GM21723 (cell line): ENCODE measurements around the gene BTF3L4.
"Not testable (repeated sequence)": the region's sequence is repeated elsewhere in the genome, so short reads cannot be mapped to it uniquely, and the experiment has no call there.

Experiments used
- ATAC-seq: cut with Tn5 transposase; IDR thresholded peaks from one replicate; pipeline ENCODE4 v1.9.1; 2021; ENCODE audit warnings: mild to moderate bottlenecking, moderate library complexity; ENCODE audit not compliant: unreplicated experiment

Gene BTF3L4

DNA sequence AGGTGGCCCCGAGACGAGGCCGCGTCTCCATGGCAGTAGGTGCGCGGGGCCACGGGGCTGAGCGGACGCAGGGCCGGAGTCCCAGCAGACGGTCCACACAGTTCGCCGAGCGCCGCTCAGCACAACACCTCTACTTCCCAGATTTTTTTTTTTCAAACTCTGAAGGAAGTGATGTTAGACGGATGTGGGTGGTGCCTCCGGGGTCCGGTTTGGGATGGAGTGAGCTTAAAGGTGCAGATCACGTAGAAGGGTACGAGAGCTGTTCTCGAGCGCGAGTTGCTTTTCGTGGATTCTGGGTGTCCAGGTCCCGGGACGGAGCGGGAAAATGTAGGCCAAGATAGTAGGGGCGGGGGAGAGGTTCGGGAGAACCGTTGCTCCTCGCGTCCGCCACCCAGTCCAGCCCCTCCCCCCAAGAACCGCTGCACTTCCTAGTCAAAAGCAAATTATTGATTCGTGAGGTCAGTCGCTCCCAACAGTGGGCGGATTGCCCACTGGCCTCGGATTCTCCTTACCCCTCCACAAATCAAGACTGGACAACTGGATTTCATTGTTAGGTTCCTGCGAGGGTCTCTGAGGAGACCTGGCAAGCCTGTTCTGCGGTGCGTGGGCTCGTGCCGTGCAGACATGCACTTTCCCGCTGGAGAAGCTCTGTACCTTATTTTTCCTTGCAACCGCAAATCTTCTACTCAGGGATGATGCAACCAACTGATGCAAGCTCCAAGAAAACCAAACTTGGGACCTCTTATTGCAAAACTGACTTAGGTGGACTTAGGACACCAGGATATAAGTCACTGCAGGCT lies 829 bp upstream of the BTF3L4 start, which contains the start of gene TXNDC12:
Gene TXNDC12 (minus strand): TSS at position 126 of the 800 bp plus-strand sequence. CDS start 95 bp downstream, at position 31.
- ATAC-seq, result peak; percentile 49

DNA sequence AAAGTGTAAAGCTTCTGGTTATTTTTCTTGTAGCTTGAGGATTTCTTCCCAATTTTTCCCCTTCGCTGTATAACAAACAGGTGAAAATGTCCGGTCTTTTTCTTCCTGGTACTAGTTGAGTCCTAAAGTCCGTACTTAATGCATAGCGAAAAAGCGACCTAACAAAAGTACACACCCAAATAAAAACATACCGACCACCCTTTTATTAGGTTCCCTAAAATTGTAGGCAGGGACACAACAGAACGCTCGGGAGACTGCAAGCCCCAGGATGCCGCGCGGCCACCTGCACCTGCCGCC lies 281 bp upstream of the BTF3L4 start:
- ATAC-seq, result no peak

DNA sequence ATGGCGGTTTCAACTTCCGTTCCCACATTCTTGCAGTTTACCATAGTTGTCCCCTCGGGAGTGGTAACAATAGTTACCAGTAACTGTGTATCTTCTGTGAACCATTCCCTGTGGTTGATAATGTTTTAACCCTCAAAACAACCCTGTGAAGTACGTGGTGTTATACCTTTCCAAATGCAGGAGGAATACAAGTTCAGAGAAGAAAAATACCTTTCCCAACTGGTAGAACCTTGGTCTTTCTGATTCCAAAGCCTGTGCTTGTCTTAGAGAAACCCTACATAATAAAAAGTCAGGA lies 789 bp downstream of the BTF3L4 start:
- no peak for ATAC-seq

DNA sequence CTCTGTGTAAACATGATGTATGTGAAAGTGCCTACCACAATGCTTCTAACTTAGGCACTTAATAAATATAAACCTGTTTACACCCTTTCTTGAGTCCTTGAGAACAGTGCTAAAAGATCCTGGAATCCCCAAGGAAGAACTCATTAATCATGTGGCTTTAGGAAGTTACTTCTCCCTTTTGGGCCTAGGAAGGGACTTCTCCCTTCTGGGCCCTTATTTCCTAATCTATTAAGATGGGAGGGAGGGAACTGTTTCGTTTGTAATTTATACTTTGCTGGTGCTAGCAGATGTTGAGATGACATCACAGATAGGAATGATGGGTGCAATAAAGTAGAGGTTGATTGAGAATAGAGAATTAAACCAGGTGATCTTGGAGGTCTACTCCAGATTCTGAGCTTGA lies 1.2 kb downstream of the BTF3L4 start:
- no peak for ATAC-seq

DNA sequence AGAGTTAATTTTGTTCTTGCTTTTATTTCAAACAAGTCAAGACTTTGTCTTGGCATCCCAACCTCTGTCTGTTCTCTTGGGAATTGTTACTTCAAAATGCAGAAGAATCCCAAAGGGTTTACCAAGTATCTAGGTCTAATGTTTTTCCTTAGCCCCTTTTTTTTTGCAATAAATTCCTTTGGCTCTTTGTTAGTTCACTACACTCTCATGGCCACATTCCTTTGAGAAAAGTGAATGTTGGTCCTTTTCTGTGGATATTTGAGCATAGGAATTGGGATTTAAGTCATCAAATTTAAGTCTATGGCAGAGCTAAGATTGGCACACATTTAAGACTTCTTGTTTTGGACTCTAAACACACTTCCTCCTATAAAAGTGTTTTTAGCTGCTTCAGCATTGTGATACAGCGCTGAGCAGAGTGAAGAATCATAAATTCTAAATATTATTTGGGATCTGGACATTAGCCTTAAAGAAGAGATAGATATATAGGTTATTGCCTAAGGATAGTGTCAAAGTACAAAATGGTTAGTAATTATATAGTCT lies 1.9 kb downstream of the BTF3L4 start:
- no peak for ATAC-seq

DNA sequence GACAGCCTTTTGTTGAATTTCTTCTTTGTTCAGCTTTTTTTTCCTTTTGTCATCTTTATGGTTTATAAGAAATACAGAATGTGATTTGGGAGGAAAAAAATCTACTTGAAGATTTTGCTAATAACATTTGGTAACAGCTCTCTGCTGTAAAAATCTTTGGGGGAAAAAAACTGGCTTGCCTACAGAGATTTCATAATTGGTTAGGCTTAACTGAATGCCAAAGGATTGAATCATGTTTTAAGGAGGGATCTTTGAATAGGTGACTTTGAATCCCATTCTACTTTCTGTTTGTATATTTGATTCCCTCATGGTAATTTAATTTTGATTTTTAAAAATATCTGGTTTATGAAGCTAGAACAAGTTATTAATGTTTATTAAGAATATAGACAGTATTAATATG lies 3.2 kb downstream of the BTF3L4 start:
- no peak for ATAC-seq

DNA sequence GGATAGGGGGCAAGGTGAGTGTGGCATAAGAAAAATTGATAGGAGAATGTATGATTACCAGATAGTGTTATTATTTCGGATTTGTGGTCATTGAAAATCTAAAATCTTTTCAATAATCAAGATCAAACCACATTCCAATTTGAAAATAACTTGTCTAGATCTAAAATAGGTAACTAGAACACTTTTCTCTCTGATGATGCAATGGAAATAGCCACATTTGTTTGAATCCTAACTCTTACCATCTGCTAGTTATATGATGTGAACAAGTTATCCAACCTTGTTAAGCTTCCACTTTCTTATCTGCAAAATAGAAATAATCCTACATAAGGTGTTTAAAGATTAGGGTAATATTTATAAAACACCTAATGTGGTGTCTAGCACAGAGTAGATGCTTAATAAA lies 3.8 kb downstream of the BTF3L4 start:
- no peak for ATAC-seq

DNA sequence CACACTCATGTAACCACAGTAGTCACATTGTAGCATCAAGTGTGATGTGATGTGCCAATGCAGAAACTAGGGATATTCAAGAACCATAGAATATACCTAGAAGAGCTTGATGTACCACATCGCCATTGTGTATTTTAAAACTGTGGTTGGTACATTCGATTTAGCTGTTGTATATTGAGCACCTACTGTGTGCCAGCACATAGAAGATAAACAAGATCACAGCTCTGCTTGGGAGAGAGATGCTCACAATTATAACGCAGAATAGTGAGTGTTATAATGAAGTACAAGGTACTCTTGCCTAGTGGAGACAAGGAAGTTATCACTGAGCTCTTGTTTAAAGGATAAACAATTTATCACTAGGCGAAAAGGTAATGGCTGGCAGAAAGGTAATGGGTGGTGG lies 4.7 kb downstream of the BTF3L4 start:
- ATAC-seq, result no peak

DNA sequence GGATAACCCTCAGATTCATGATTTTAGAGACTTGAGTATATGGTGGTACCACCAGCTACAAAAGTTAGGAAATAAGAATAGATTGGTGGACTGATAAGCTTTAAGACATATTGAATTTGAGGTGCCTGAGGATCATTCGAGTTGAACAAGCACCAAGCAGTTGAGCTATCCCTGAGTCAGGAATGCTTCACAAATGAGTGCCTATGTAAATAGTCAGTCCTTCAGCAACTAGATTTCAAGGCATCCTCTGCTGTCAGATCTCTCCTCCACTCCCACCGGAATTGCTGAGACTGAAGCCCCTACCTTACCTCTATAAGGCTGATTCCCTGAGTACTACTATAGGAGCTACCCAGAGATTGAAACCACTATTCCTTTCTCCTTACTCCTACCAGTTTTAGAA lies 7.1 kb downstream of the BTF3L4 start:
- ATAC-seq, result no peak

DNA sequence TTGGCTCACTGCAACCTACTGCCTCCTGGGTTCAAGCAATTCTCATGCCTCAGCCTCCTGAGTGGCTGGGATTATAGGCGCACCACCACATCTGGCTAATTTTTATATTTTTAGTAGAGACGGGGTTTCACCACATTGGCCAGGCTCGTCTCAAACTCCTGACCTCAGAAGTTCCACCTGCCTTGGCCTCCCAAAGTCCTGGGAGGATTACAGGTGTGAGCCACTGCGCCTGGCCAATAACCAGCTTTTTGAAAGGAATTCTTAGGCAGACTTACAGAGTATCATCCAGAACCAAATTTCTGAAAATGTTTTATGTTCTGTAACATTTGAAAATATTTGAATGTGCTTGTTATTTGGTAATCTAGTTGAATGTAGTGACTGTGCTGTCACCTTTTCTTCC lies 14.6 kb downstream of the BTF3L4 start:
- ATAC-seq, result no peak

DNA sequence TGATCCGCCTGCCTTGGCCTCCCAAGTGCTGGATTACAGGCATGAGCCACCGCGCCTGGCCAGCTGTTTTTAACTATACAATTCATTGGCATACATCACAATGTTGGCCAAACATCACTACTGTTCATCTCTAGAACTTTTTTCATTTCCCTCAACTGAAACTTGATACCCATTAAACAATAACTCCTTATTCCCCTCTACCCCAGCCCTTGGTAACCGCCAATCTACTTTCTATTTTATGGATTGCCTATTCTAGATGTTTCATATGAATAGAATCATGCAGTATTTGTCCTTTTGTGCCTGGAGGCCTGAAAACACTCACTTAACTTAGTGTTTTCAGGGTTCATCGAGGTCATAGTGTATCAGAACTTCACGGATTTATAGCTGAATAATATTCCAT lies 16.2 kb downstream of the BTF3L4 start:
- no peak for ATAC-seq

DNA sequence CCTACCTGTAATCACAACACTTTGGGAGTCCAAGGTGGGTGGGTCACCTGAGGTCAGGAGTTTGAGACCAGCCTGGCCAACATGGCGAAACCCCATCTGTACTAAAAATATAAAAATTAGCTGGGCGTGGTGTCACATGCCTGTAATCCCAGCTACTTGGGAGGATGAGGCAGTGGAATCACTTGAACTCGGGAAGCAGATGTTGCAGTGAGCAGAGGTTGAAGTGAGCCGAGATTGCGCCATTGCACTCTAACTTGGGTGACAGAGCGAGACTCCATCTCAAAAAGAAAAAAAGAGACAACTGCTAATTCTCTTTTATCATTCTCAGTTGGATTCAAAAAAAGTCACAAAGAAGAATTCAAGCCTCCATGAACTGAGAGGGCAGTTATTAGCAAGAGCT lies 21.2 kb downstream of the BTF3L4 start:
- ATAC-seq, result not testable (repeated sequence)

DNA sequence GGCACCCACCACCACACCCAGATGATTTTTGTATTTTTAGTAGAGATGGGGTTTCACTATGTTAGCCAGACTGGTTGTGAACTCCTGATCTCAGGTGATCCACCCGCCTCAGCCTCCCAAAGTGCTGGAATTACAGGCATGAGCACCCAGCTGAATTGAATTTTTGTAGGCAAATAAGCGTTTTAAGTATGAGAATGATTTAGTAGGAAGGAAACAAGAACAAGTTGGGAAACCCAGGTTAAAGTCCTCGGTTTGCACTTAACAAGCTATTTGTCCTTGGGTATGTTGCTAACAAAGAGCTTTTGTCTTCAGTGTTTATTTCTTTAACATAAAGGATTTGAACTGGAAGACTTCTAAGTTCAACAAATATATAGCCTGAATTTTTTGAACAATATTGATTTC lies 23.9 kb downstream of the BTF3L4 start:
- no peak for ATAC-seq

DNA sequence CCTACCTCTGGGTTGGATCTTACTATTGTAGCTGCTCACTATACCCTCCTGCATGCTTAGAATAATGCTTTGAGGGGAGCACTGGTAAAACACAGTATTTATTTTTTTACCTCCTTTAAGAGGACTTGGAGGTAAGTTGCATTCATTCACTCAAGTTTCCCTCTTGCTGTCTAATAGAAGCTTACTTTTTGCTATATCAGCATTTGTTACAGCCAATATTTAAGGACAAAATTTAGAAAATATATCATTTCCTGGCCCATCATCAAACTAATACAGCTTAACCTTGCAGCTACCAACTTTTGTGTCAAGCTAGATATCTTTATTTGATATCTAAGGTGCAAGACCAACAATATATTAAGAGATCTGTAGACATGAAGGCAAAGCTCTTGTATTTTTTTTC lies 31.8 kb downstream of the BTF3L4 start:
- ATAC-seq, result not testable (repeated sequence)

DNA sequence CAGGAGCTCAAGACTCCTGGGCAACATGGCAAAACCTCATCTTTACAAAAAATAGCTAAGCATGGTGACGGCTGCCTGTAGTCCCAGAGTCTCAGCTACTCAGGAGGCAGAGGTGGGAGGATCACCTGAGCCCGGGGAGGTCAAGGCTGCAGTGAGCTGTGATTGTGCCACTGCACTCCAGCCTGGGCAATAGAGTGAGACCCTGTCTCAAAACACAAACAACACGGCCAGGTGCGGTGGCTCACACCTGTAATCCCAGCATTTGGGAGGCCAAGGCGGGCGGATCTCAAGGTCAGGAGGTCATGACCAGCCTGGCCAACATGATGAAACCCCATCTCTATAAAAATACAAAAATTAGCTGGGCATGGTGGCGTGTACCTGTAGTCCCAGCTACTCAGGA lies 38.2 kb downstream of the BTF3L4 start:
- ATAC-seq, result not testable (repeated sequence)

DNA sequence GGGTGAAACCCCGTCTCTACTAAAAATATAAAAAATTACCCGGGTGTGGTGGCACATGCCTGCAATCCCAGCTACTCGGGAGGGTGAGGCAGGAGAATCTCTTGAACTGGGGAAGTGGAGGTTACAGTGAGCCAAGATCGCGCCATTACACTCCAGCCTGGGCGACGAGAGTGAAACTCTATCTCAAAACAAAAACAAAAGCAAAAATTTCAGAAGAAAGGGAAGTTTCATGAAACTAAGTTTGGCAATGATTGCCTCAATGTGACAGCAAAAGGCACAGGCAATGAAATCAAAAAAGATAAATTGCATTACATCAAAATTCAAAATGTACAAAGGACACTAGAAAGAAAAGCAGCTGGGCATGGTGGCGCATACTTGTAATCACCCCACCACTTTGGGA lies 40.1 kb downstream of the BTF3L4 start:
- no peak for ATAC-seq

DNA sequence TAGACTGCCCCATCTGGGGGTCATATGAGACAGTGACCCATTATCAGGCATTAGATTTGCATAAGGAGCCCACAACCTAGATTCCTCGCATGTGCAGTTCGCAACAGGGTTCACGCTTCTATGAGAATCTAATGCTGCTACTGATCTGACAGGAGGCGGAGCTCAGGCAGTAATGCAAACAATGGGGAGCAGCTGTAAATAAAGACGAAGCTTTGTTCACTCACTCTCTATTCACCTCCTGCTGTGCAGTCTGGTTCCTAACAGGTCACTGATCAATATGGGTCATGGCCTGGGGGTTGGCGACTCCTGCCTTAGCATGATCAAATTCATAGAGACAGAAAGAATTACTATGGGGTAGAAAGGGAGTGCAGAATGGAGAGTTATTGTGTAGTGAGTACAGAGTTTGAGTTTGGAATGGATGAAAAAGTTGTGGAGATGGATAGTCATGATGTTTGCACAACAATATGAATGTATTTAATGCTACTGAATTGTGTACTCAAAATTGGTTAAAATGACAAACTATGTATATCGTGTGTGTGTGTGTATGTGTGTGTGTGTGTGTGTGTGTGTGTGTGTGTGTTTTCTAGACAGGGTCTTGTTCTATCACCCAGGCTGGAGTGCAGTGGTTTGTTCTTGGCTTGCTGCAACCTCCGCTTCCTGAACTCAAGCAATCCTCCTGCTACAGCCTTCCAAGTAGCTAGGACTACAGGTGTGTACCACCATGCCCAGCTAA lies 42.2 kb downstream of the BTF3L4 start:
- no peak for ATAC-seq

DNA sequence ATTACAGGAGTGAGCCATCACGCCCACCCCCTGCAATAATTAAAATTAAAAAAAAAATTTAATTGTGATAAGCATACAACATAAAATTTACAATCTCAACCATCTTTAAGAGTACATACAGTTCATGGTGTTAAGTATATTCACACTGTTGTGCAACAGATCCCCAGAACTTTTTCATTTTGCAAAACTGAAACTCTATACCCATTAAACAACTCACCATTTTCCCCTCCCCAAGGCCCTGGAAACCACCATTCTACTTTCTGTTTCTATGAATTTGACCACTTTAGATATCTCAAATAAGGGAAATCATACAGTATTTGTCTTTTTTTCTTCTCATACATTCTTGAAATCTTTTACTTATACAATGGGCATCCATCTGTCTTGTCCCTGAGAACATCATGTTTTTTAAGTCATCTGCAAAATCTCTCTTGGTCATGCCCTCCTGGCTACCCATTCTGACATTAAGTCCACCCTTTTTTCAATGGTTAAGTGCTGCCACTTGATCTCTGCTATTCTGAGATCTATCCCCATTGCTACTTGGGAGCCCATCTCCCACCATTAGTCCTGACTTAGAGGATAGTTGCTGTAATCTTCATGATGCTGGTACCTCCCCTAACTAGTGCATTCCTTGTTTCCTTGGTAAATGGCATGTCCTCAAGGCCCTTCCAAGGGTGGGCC lies 46.4 kb downstream of the BTF3L4 start:
- no peak for ATAC-seq

DNA sequence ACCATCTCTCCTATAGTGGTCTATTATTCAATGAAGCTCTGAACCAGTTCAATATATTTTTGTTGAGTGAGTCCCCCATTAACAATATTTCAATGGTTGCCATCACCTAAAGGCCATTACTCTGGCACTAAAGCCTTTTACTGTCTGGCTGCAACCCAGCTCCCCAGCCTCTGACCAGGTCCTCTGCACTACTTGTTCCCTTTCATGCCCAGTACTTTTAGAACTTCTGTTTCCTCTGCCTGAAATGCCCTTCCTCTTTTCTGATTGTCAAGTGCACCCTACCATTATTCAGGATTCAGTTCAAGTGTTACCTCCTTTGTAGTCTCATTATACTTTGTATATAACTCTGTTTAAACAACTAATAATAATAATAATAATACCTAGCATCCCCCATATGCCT lies 55.4 kb downstream of the BTF3L4 start:
- no peak for ATAC-seq

DNA sequence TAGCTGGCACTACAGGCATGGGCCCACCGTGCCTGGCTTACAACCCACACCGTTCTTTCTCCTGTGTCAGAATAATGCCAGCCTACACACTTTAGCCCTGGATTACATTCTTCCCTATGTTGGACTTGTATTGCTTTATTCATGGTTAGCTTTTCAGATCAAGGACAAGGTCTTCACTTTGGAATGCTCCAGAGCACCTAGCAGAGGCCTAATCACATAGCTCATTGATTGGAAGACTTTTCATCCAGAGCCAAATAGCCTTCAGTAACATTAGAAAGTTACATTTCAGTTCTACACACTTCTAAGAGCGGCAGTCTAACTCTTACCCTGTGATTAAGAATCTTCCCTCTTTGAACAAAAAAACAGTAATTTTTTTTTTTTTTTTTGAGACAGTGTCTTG lies 56.4 kb downstream of the BTF3L4 start:
- no peak for ATAC-seq

DNA sequence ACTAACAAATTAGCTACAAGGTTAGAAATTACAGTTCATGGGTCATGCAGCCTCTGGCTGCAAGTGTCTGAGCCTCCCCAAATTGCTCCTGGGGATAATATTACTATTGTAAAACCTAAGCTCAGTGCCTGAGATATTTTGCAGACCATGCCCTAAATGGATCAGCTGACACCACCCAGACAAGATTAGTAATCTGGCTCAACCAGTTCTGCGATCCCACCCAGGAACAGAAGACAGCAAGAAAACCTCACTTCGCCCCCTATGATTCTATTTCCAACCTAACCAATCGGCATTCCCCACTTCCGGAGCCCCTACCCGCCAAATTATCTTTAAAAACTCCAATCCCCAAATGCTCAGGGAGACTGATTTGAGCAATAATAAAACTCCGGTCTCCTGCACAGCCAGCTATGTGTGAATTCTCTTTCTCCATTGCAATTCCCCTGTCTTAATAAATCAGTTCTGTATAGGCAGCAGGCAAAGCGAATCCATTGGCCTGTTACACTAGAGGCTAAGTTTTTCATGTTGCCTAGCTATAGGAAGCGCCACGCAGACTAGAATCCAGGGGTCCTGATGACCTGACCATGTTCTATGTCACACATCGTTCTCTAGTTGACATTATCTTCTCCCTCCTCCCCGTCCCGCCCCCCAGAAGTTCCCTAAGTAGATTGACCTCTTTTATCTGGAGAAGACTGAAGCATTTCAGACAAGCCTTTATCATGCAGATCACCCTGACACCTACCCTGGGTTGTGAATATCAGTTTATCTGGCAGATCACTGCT lies 63.4 kb downstream of the BTF3L4 start:
- ATAC-seq, result no peak
